HG02943 (cell line): Measurements from ENCODE around the gene HINFP.
"Not testable (repeated sequence)": the region's sequence is repeated elsewhere in the genome, so short reads cannot be mapped to it uniquely, and the experiment has no call there.

Experiments used
- ATAC-seq: cut with Tn5 transposase; IDR thresholded peaks from one replicate; pipeline ENCODE4 v1.9.1; 2021; ENCODE audit warnings: mild to moderate bottlenecking, low read depth, moderate library complexity; ENCODE audit not compliant: unreplicated experiment

The HINFP gene

DNA sequence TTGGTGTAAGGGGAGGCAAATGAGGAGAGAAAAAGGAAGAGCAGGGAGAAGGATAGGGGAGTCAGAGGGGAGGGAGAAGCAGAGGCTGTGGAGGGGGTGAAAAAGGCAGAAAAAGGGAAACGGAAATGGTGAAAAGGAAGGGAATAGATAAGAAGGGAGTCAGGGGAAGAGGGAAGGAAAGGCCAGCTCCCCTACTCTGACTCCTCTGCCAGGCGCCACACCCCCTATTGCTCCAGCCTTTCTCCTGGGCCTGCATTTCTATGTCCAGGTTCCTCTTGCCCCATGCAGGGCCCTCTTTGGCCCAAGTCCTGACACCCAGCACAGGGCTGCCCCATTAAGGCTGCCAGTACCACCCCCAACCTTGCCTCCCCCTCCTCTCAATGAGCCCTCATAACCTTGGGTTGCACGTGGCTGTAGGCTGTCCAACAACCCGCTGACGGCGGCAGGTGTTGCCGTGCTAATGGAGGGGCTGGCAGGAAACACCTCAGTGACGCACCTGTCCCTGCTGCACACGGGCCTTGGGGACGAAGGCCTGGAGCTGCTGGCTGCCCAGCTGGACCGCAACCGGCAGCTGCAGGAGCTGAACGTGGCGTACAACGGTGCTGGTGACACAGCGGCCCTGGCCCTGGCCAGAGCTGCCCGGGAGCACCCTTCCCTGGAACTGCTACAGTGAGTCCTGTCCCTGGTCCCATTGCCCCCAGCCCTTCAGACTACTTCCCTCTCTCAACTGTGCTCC, 60.5 kb downstream of the HINFP start:
- ATAC-seq: no peak

DNA sequence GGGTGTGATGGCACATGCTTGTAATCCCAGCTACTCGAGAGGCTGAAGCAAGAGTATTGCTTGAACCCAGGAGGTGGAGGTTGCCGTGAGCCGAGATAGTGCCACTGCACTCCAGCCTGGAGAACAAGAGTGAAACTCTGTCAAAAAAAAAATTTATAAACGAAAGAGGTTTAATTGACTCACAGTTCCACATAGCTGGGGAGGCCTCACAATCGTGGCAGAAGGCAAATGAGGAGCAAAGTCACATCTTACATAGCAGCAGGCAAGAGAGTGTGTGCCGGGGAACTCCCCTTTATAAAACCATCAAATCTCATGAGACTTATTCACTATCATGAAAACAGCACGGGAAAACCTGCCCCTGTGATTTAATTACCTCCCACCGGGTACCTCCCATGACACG, 63.0 kb downstream of the HINFP start:
- not testable (repeated sequence) for ATAC-seq
